ENCODE data around the gene S100A6.
"Not testable (repeated sequence)": the region's sequence is repeated elsewhere in the genome, so short reads cannot be mapped to it uniquely, and the experiment has no call there.

Gene S100A6

DNA sequence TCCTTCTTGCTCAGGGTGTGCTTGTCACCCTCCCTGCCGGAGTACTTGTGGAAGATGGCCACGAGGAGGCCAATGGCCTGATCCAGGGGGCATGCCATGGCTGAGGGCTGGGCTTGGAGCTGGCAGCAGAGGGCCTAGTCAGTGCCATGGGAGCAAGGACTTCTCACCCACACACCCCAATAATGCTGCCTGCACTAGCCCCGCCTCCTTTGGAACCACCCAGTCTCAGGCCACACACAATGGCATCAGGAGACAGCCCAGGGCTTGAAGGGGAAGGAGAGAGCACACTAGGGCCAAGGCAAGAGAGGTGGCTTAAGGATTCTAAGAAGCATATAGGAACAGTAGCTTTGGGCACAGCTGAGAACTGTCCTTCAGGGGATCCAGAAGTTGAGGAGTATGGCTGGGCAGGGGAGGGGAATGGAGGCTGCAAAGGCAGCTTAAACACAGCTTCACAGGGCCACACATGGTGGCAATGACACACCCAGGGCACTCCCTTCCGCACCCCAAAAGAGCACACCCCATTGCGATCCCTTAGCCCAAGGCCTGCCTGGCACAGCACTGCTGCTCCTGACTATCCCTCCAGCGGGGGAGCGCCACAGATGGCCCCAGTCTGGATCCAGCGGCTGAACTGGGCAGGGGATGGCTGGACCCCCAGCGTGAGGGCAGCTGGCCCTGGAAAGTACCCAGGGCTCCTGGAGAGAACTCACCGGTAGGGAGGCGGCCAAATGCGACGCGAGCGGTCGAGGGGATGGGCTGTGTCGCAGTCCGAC lies at the start of gene S100A6:
S100A6 (minus strand) TSS at position 750 of the 770 bp plus-strand sequence; CDS start at position 98, 652 bp downstream.
- TF ChIP-seq, protein P1, sequence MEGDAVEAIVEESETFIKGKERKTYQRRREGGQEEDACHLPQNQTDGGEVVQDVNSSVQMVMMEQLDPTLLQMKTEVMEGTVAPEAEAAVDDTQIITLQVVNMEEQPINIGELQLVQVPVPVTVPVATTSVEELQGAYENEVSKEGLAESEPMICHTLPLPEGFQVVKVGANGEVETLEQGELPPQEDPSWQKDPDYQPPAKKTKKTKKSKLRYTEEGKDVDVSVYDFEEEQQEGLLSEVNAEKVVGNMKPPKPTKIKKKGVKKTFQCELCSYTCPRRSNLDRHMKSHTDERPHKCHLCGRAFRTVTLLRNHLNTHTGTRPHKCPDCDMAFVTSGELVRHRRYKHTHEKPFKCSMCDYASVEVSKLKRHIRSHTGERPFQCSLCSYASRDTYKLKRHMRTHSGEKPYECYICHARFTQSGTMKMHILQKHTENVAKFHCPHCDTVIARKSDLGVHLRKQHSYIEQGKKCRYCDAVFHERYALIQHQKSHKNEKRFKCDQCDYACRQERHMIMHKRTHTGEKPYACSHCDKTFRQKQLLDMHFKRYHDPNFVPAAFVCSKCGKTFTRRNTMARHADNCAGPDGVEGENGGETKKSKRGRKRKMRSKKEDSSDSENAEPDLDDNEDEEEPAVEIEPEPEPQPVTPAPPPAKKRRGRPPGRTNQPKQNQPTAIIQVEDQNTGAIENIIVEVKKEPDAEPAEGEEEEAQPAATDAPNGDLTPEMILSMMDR (conservative IDR thresholded peaks at IDR 0.05): no peak
- TF ChIP-seq ZFX (IDR thresholded peaks at IDR 0.05): no peak
- no peak within 1 kb of the TSS for H3K27ac ChIP-seq

- TF ChIP-seq, protein P1 (conservative IDR thresholded peaks at IDR 0.05): no peak
- TF ChIP-seq ZFX (IDR thresholded peaks at IDR 0.05): no peak
- no peak overlapping the region for H3K27ac ChIP-seq
Observed at GRCh38 chr1:153585006-153585405, 49.2 kb upstream of the S100A6 start.

- TF ChIP-seq ZFX (IDR thresholded peaks at IDR 0.05): no peak
- TF ChIP-seq, protein P1 (conservative IDR thresholded peaks at IDR 0.05): no peak
Observed at GRCh38 chr1:153583976-153584375, 48.2 kb upstream of the S100A6 start.

GRCh38 chr1:153583514-153583913 lies 47.7 kb upstream of the S100A6 start:
- H3K27ac ChIP-seq: not testable (repeated sequence)

More at GRCh38 chr1:153583976-153584375, 48.2 kb upstream of the S100A6 start:
- H3K27ac ChIP-seq: no peak overlapping the region

DNA sequence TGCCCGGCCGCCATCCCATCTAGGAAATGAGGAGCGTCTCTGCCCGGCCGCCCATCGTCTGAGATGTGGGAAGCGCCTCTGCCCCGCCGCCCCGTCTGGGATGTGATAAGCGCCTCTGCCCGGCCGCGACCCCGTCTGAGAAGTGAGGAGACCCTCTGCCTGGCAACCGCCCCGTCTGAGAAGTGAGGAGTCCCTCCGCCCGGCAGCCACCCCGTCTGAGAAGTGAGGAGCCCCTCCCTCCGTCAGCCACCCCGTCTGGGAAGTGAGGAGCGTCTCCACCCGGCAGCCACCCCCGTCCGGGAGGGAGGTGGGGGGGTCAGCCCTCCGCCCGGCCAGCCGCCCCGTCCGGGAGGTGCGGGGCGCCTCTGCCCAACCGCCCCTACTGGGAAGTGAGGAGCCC lies 47.0 kb upstream of the S100A6 start:
- H3K27ac ChIP-seq: not testable (repeated sequence)

GRCh38 chr1:153578936-153579335 lies 43.1 kb upstream of the S100A6 start:
- no peak overlapping the region for H3K27ac ChIP-seq
- TF ChIP-seq ZFX (IDR thresholded peaks at IDR 0.05): no peak

GRCh38 chr1:153578490-153578889 lies 42.7 kb upstream of the S100A6 start:
- no peak overlapping the region for H3K27ac ChIP-seq
- no peak for TF ChIP-seq ZFX (IDR thresholded peaks at IDR 0.05)
- TF ChIP-seq, protein P1 (conservative IDR thresholded peaks at IDR 0.05): no peak

- TF ChIP-seq, protein P1 (conservative IDR thresholded peaks at IDR 0.05): no peak
- no peak for TF ChIP-seq ZFX (IDR thresholded peaks at IDR 0.05)
- no peak overlapping the region for H3K27ac ChIP-seq
Observed at GRCh38 chr1:153577624-153578051, 41.8 kb upstream of the S100A6 start.

- no peak for TF ChIP-seq ZFX (IDR thresholded peaks at IDR 0.05)
- TF ChIP-seq, protein P1 (conservative IDR thresholded peaks at IDR 0.05): no peak
- no peak overlapping the region for H3K27ac ChIP-seq
Observed at GRCh38 chr1:153577138-153577537, 41.3 kb upstream of the S100A6 start.

DNA sequence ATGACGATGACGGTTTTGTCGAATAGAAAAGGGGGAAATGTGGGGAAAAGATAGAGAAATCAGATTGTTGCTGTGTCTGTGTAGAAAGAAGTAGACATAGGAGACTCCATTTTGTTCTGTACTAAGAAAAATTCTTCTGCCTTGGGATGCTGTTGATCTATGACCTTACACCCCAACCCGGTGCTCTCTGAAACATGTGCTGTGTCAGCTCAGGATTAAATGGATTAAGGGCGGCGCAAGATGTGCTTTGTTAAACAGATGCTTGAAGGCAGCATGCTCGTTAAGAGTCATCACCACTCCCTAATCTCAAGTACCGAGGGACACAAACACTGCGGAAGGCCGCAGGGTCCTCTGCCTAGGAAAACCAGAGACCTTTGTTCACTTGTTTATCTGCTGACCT lies 39.7 kb upstream of the S100A6 start:
- H3K27ac ChIP-seq: not testable (repeated sequence)

DNA sequence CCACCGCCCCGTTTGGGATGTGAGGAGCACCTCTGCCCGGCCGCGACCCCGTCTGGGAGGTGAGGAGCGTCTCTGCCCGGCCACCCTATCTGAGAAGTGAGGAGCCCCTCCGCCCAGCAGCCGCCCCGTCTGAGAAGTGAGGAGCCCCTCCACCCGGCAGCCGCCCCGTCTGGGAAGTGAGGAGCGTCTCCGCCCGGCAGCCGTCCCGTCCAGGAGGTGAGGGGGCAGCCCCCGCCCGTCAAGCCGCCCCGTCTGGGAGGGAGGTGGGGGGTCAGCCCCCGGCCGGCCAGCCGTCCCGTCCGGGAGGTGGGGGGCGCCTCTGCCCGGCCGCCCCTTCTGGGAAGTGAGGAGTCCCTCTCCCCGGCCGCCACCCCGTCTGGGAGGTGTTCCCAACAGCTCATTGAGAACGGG lies 39.3 kb upstream of the S100A6 start:
- not testable (repeated sequence) for H3K27ac ChIP-seq

Data from C4-2B (cell line).